Placental epithelial cell (primary cell): ENCODE data around the gene LDLRAD2. TPM values are rescaled to one million over a fixed set of nuclear protein-coding genes. Genes with fewer than 3 reads are reported as not detected.

ENCODE experiments used
- total RNA-seq: library from RNA; depleted of rRNA; stranded (reverse); fragments of >200 nt; gene quantifications from 2 replicates; pipeline ENCODE4 v1.2.3, GENCODE V29; 2012

The LDLRAD2 gene
- 0.11 and 0.39 TPM in 2 replicates for total RNA-seq

DNA sequence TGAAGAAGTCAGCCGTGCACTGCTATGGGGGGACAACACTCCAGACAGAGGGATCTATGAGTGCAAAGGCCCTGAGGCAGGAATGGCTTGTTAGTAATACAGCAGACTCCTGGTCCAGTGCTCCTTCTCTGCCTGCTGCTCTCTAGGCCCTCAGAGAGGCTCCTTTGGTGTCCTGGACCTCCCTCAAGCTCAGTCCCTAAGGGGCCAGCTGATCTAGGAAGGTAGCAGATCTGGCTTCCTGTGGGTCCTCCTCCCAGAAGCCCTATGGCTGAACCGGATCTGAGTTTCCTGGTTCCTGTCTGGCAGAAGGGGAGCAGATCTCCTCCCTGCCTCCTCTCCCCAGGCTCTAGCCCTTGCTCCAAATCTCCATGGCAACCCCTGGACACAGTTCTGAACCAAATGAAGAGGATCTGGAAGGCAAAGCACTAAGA lies at the start of gene LDLRAD2:
LDLRAD2 (plus strand) TSS at position 391 of the 431 bp plus-strand sequence. CDS start 187 bp downstream, outside the sequence.

GRCh38 chr1:21782868-21783678 lies 29.0 kb upstream of the LDLRAD2 start, which contains the start of gene USP48:
TSS of gene USP48 (minus strand) at chr1:21783149. CDS start at chr1:21782957, 192 bp downstream.

Other genes starting within 250 kb of the LDLRAD2 start
- 0.39 and 1.3 TPM in 2 replicates for gene RAP1GAP, start 142.9 kb upstream of the LDLRAD2 start, total RNA-seq
- 35.9 and 36.9 TPM in 2 replicates for gene USP48, start 29.1 kb upstream of the LDLRAD2 start, total RNA-seq
- gene HSPG2, start 125.0 kb downstream of the LDLRAD2 start, total RNA-seq: 281 and 358 TPM in 2 replicates
- gene CELA3B, start 164.8 kb downstream of the LDLRAD2 start, total RNA-seq: not detected in 2 replicates
- not detected in 2 replicates for gene CELA3A, start 189.4 kb downstream of the LDLRAD2 start, total RNA-seq
- 239 and 615 TPM in 2 replicates for gene CDC42, start 240.4 kb downstream of the LDLRAD2 start, total RNA-seq